Erythroblast (primary cell): ENCODE results near the gene YWHAH.
A peak's percentile ranks its signal among the peaks of the same experiment; 100 is the strongest.

Experiments
- DNase-seq, 2 experiments: peaks; one replicate each; lab custom pipeline; 2025; lab: John Stamatoyannopoulos, UW
- GATA1 ChIP-seq: IDR thresholded peaks from 2 replicates; pipeline ENCODE4 v1.6.1; 2011; ENCODE audit warnings: low read depth, mild to moderate bottlenecking, control low read depth, low read length, moderate library complexity
- POLR2A ChIP-seq: IDR thresholded peaks from 2 replicates; pipeline ENCODE4 v1.6.1; 2011; ENCODE audit warnings: mild to moderate bottlenecking, low read length

Gene YWHAH

GRCh38 chr22:31943978-31944699 lies at the start of gene YWHAH:
Gene YWHAH, plus strand, starts transcription at chr22:31944535. Its CDS starts 199 bp downstream, at chr22:31944734.
- TF ChIP-seq GATA1, result no peak
- TF ChIP-seq POLR2A, result peak; percentile 91
- peak; percentile 97 to 99 for DNase-seq

GRCh38 chr22:31895411-31896123 lies 48.8 kb upstream of the YWHAH start:
- TF ChIP-seq POLR2A (no peak), GATA1 (peak; percentile 51)

GRCh38 chr22:31896472-31896871 lies 47.9 kb upstream of the YWHAH start:
- TF ChIP-seq POLR2A (no peak), GATA1 (no peak)
- DNase-seq, result peak; percentile 69 to 89

More at GRCh38 chr22:31895411-31896123, 48.8 kb upstream of the YWHAH start:
- peak; percentile 83 to 93 for DNase-seq

- DNase-seq, result no peak
- no peak for TF ChIP-seq POLR2A
- no peak for TF ChIP-seq GATA1
Observed at GRCh38 chr22:31897842-31898805, 46.2 kb upstream of the YWHAH start.

- DNase-seq, result no peak
- TF ChIP-seq POLR2A (no peak), GATA1 (no peak)
Observed at GRCh38 chr22:31898926-31899325, 45.4 kb upstream of the YWHAH start.

GRCh38 chr22:31899669-31900068 lies 44.7 kb upstream of the YWHAH start:
- TF ChIP-seq GATA1, result no peak
- TF ChIP-seq POLR2A, result no peak
- no peak for DNase-seq

- TF ChIP-seq POLR2A (no peak), GATA1 (peak; percentile 43)
Observed at GRCh38 chr22:31901388-31902137, 42.8 kb upstream of the YWHAH start.

GRCh38 chr22:31904651-31905050 lies 39.7 kb upstream of the YWHAH start:
- no peak for TF ChIP-seq GATA1
- TF ChIP-seq POLR2A, result no peak
- DNase-seq, result no peak

More at GRCh38 chr22:31901388-31902137, 42.8 kb upstream of the YWHAH start:
- peak; percentile 43 to 79 for DNase-seq

- DNase-seq, result no peak
- TF ChIP-seq POLR2A, result no peak
- TF ChIP-seq GATA1, result no peak
Observed at GRCh38 chr22:31905356-31905755, 39.0 kb upstream of the YWHAH start.

GRCh38 chr22:31906086-31906485 lies 38.2 kb upstream of the YWHAH start:
- no peak for TF ChIP-seq POLR2A
- TF ChIP-seq GATA1, result no peak
- no peak for DNase-seq

- no peak for DNase-seq
- TF ChIP-seq POLR2A, result no peak
- no peak for TF ChIP-seq GATA1
Observed at GRCh38 chr22:31906569-31906968, 37.8 kb upstream of the YWHAH start.

- no peak for DNase-seq
- TF ChIP-seq GATA1, result no peak
- no peak for TF ChIP-seq POLR2A
Observed at GRCh38 chr22:31909977-31910376, 34.4 kb upstream of the YWHAH start.
